ENCODE data around the gene ITSN2.
"Not testable (repeated sequence)": the region's sequence is repeated elsewhere in the genome, so short reads cannot be mapped to it uniquely, and the experiment has no call there.

Gene ITSN2

GRCh38 chr2:24211408-24211807 is 148.9 kb downstream of the ITSN2 start:
- no peak for DNase-seq
- no peak overlapping the region for H3K27ac Mint-ChIP-seq
- no peaks in the 10 kb centered on the region for H3K27me3 Mint-ChIP-seq
- no peak overlapping the region for H3K4me3 Mint-ChIP-seq
- no peaks in the 10 kb centered on the region for H3K9me3 Mint-ChIP-seq
- H3K4me1 Mint-ChIP-seq (ENCODE audit: low read depth), result peaks cover 6% of the 10 kb centered on the region
- H3K36me3 Mint-ChIP-seq (ENCODE audit: low read depth), result peaks cover 88% of the 10 kb centered on the region

DNA sequence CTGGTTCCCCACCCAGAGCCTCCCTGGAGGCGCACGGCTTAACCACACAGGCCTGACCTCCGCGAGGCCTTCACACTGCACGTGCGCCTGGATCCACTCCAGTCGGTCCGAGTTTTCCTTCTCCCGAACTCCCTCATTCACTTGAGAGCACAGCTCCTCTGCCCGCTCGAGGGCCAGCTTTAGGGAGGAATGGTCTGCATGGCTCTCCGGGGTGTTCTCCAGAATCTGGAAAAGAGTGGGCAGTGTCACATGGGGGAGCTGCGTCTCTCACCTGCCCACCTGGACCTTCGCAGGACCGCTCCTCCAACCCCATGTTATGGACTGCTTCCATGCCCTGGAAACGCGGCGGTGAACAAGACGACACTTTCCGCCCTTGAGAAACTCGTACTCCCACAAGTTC is 149.6 kb downstream of the ITSN2 start:
- Mint-ChIP-seq H3K36me3 (ENCODE audit: low read depth) (peaks cover 86% of the 10 kb centered on the region), H3K27ac (no peak overlapping the region), H3K4me3 (no peak overlapping the region), H3K27me3 (no peaks in the 10 kb centered on the region), H3K4me1 (ENCODE audit: low read depth) (peaks cover 5% of the 10 kb centered on the region), H3K9me3 (no peaks in the 10 kb centered on the region)
- DNase-seq, result no peak

DNA sequence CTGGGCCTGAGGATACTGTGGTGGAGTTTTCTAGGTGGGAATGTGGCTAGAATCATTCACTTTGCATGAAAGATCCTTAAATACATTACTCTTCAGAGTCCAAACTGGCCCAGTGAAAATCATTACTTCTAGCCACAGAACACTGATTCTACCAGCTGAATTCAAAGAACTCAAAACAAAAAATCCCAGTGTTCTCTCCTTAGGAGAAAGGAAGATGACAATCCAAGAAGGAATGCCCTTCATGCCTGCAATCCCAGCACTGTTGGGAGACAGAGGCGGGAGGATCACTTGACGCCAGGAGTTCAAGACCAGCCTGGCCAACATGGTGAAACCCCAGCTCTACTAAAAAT is 150.3 kb downstream of the ITSN2 start:
- Mint-ChIP-seq H3K27ac (no peak overlapping the region), H3K9me3 (no peaks in the 10 kb centered on the region), H3K36me3 (ENCODE audit: low read depth) (peaks cover 85% of the 10 kb centered on the region), H3K27me3 (no peaks in the 10 kb centered on the region), H3K4me3 (no peak overlapping the region), H3K4me1 (ENCODE audit: low read depth) (peaks cover 2% of the 10 kb centered on the region)
- no peak for DNase-seq

- Mint-ChIP-seq H3K27ac (no peak overlapping the region), H3K4me1 (ENCODE audit: low read depth) (no peaks in the 10 kb centered on the region), H3K36me3 (ENCODE audit: low read depth) (peaks cover 87% of the 10 kb centered on the region), H3K4me3 (no peak overlapping the region), H3K9me3 (no peaks in the 10 kb centered on the region), H3K27me3 (no peaks in the 10 kb centered on the region)
- no peak for DNase-seq
These were observed 150.8 kb downstream of the ITSN2 start for GRCh38 chr2:24209389-24210105.

DNA sequence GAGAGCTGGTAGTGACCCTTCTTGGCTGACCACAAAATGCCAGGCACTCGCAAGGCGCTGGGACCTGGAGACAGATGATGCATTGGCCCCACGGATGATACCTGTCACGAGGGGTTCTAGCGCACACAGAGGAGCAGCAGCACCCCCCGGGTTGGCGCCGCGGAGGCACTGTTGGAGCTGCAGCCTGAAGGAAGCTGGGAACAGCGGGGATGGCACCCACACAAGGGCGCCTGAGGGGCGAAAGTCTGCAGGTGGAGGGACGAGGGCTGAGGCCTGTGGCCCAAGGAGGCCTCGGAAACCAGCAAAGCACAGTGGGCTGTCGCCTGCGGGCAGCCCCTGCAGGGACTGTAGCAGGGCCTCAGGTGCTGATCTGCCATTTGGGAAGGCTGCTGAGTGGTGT is 151.8 kb downstream of the ITSN2 start:
- Mint-ChIP-seq H3K27me3 (no peaks in the 10 kb centered on the region), H3K36me3 (ENCODE audit: low read depth) (peaks cover 91% of the 10 kb centered on the region)

GRCh38 chr2:24207359-24207758 is 153.0 kb downstream of the ITSN2 start:
- no peaks in the 10 kb centered on the region for H3K9me3 Mint-ChIP-seq
- no peaks in the 10 kb centered on the region for H3K27me3 Mint-ChIP-seq
- H3K27ac Mint-ChIP-seq, result peak overlapping the region; percentile 50
- no peaks in the 10 kb centered on the region for H3K4me1 Mint-ChIP-seq (ENCODE audit: low read depth)
- peaks cover 92% of the 10 kb centered on the region for H3K36me3 Mint-ChIP-seq (ENCODE audit: low read depth)
- no peak overlapping the region for H3K4me3 Mint-ChIP-seq
- DNase-seq, result no peak

More for the DNA sequence above, 151.8 kb downstream of the ITSN2 start:
- Mint-ChIP-seq H3K27ac (no peak overlapping the region), H3K4me1 (ENCODE audit: low read depth) (no peaks in the 10 kb centered on the region), H3K9me3 (no peaks in the 10 kb centered on the region), H3K4me3 (no peak overlapping the region)
- no peak for DNase-seq

DNA sequence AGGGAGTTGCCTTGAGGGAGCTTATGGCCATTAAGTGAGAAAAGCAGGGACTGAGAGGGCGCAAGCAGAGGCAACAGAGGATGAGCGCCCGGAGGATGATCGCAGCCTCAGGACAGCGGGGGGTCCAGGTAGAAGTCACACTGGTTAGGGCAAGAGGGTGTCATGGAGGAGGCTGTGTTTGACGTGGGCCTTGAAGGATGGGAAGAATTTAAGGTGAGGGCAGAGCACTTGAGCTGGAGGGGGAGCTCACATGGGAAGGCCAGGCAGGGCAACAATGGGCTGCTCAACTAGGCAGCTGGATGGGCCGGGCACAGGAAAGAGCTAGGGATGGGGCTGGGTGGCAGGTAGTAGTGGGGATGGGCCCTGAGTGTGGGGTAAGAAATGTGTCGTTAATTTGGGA is 153.6 kb downstream of the ITSN2 start:
- DNase-seq, result no peak
- Mint-ChIP-seq H3K9me3 (no peaks in the 10 kb centered on the region), H3K4me1 (ENCODE audit: low read depth) (no peaks in the 10 kb centered on the region), H3K27ac (no peak overlapping the region), H3K4me3 (no peak overlapping the region), H3K27me3 (no peaks in the 10 kb centered on the region), H3K36me3 (ENCODE audit: low read depth) (peaks cover 89% of the 10 kb centered on the region)

- Mint-ChIP-seq H3K36me3 (ENCODE audit: low read depth) (peaks cover 89% of the 10 kb centered on the region), H3K4me3 (no peak overlapping the region), H3K4me1 (ENCODE audit: low read depth) (no peaks in the 10 kb centered on the region), H3K27ac (no peak overlapping the region), H3K27me3 (no peaks in the 10 kb centered on the region), H3K9me3 (no peaks in the 10 kb centered on the region)
- no peak for DNase-seq
These were observed 154.1 kb downstream of the ITSN2 start for GRCh38 chr2:24206242-24206641.

DNA sequence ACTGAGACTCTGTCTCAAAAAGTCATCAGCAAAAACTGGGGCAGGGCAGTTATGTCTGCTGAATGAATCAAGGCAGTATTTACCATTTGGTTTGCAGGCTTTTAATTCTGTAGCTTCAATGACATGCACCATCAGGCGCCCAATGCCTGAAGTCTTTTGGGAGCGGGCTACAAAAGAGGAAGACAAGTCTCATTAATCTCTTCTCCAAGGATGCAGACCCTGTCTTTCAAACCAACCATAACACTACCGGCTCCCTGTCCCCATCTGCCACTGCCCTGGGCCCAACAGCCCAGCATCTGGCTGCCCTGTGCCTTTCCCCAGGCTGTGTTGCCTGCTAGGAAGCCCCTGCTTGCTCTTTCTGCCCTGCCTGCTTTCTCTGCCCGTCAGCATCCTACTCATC is 155.2 kb downstream of the ITSN2 start:
- H3K36me3 Mint-ChIP-seq (ENCODE audit: low read depth), result peaks cover 86% of the 10 kb centered on the region
- no peak overlapping the region for H3K27ac Mint-ChIP-seq
- H3K9me3 Mint-ChIP-seq, result no peaks in the 10 kb centered on the region
- no peaks in the 10 kb centered on the region for H3K27me3 Mint-ChIP-seq
- H3K4me3 Mint-ChIP-seq, result no peak overlapping the region
- no peaks in the 10 kb centered on the region for H3K4me1 Mint-ChIP-seq (ENCODE audit: low read depth)
- no peak for DNase-seq

DNA sequence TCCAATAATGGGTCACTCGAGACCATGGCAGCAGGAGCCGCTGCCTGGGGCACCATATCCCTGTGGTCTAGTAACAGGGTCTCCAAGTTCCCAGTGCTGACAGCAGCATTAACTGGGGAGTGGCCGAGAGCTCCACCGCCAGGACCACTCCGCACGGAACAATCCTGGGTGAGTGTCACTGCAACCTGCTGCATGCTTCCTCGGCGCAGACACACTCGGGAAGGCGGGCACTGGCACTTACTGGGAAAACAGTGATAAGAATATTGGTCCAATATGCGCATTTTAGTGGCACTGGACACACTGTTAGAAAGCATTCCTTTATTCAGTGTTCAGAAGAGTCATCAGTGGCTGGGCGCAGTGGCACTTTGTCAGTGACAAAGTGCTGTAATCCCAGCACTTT is 155.8 kb downstream of the ITSN2 start:
- H3K4me1 Mint-ChIP-seq (ENCODE audit: low read depth), result no peaks in the 10 kb centered on the region
- no peak overlapping the region for H3K27ac Mint-ChIP-seq
- no peak overlapping the region for H3K4me3 Mint-ChIP-seq
- no peaks in the 10 kb centered on the region for H3K9me3 Mint-ChIP-seq
- no peak for DNase-seq
- H3K36me3 Mint-ChIP-seq (ENCODE audit: low read depth), result peaks cover 82% of the 10 kb centered on the region
- H3K27me3 Mint-ChIP-seq, result no peaks in the 10 kb centered on the region

GRCh38 chr2:24203787-24204150 is 156.6 kb downstream of the ITSN2 start:
- Mint-ChIP-seq H3K27ac (no peak overlapping the region), H3K27me3 (no peaks in the 10 kb centered on the region), H3K4me3 (no peak overlapping the region), H3K9me3 (peaks cover 5% of the 10 kb centered on the region), H3K36me3 (ENCODE audit: low read depth) (peaks cover 75% of the 10 kb centered on the region), H3K4me1 (ENCODE audit: low read depth) (no peaks in the 10 kb centered on the region)
- no peak for DNase-seq

DNA sequence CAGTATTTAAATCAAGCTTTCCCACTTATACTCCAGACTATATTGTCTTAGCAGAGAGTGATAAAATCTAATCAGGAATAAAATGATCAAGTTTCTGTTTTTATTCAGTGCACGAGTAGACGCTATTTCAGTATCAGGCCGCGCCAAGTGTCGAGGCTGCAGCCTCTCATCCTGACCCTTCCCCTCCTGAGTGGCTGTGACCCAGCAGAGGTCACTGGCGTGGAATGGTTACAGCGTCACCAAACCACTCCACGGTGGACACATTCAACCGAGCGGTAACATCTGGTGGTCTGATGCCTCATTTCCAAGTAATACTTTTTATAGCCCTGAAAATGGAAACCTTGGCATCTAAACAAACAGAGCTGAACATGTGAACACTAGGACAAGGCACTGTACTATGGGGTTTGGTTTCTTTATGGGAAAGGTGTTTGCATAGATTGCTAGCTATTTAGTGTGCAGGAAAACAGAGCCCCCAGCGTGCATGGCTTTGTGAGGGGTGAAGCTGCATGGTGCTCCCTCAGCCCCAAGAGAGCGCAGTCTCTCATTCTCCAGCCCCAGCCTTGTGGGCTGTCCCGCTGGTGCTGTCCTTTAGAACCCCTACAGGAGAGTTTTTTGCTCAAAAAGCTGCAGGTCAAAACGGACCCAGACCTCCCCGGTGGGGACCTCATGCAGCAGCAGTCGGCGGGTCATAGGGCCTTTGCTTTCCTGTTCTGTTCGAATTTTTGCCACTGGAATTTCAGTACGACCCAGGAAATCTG is 157.1 kb downstream of the ITSN2 start:
- Mint-ChIP-seq H3K9me3 (peaks cover 5% of the 10 kb centered on the region), H3K27me3 (no peaks in the 10 kb centered on the region), H3K4me3 (no peak overlapping the region), H3K4me1 (ENCODE audit: low read depth) (no peaks in the 10 kb centered on the region), H3K27ac (no peak overlapping the region), H3K36me3 (ENCODE audit: low read depth) (peaks cover 69% of the 10 kb centered on the region)
- no peak for DNase-seq

- DNase-seq, result no peak
- Mint-ChIP-seq H3K27me3 (no peaks in the 10 kb centered on the region), H3K4me3 (no peak overlapping the region), H3K36me3 (ENCODE audit: low read depth) (peaks cover 47% of the 10 kb centered on the region), H3K9me3 (peaks cover 9% of the 10 kb centered on the region), H3K4me1 (ENCODE audit: low read depth) (no peaks in the 10 kb centered on the region), H3K27ac (no peak overlapping the region)
These were observed 159.5 kb downstream of the ITSN2 start for GRCh38 chr2:24200799-24201198.

- H3K27me3 Mint-ChIP-seq, result no peaks in the 10 kb centered on the region
- no peak overlapping the region for H3K27ac Mint-ChIP-seq
- no peak for DNase-seq
- H3K4me3 Mint-ChIP-seq, result no peak overlapping the region
- peaks cover 9% of the 10 kb centered on the region for H3K9me3 Mint-ChIP-seq
- no peaks in the 10 kb centered on the region for H3K4me1 Mint-ChIP-seq (ENCODE audit: low read depth)
- peaks cover 42% of the 10 kb centered on the region for H3K36me3 Mint-ChIP-seq (ENCODE audit: low read depth)
These were observed 160.3 kb downstream of the ITSN2 start for GRCh38 chr2:24199968-24200590.

DNA sequence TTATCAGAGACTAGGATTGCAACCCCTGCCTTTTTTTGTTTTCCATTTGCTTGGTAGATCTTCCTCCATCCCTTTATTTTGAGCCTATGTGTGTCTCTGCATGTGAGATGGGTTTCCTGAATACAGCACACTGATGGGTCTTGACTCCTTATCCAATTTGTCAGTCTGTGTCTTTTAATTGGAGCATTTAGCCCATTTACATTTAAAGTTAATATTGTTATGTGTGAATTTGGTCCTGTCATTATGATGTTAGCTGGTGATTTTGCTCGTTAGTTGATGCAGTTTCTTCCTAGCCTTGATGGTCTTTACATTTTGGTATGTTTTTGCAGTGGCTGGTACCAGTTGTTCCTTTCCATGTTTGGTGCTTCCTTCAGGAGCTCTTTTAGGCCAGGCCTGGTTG is 163.1 kb downstream of the ITSN2 start:
- peaks cover 12% of the 10 kb centered on the region for H3K9me3 Mint-ChIP-seq
- H3K27ac Mint-ChIP-seq; H3K4me1 Mint-ChIP-seq (ENCODE audit: low read depth); H3K27me3 Mint-ChIP-seq; DNase-seq; H3K4me3 Mint-ChIP-seq: not testable (repeated sequence)
- peaks cover 15% of the 10 kb centered on the region for H3K36me3 Mint-ChIP-seq (ENCODE audit: low read depth)

Measured in activated T-cell treated with anti-CD3 and anti-CD28 coated beads, Interleukin-2, amount 50 U/mL, for 24 hours (primary cell).